Measurements from ENCODE around the gene PGAP2.

- TF ChIP-seq CTCF (IDR thresholded peaks at IDR 0.05; ENCODE audit: insufficient read depth, low read length, poor library complexity, severe bottlenecking) (no peak), EZH2phosphoT487 (conservative IDR thresholded peaks at IDR 0.05; ENCODE audit: low read length) (no peak)
Observed at GRCh38 chr11:3866206-3866605, 57.8 kb downstream of the PGAP2 start.
